Liver (tissue), 3 donors: Measurements from ENCODE around the gene FREM2.

Source experiments
- FOXA1 ChIP-seq: IDR thresholded peaks from 2 replicates; pipeline ENCODE4 v1.6.1; 2016; ENCODE audit warnings: antibody characterized with exemption
- HNF4G ChIP-seq: IDR thresholded peaks from 2 replicates; pipeline ENCODE4 v1.6.1; 2016; ENCODE audit warnings: antibody characterized with exemption
- JUND ChIP-seq, 2 donors: IDR thresholded peaks; 2 replicates each; pipeline ENCODE4 v1.6.1; 2016; ENCODE audit warnings: antibody characterized with exemption in 2 of 2
- RAD21 ChIP-seq, 2 donors: IDR thresholded peaks; 2 replicates each; pipeline ENCODE4 v1.6.1; 2016; ENCODE audit warnings: antibody characterized with exemption in 2 of 2, mild to moderate bottlenecking in 2 of 2
- RXRA ChIP-seq, 2 donors: IDR thresholded peaks; 2 replicates each; pipeline ENCODE4 v1.6.1; 2017 to 2018; ENCODE audit warnings: antibody characterized with exemption in 2 of 2, mild to moderate bottlenecking in 1 of 2
- SP1 ChIP-seq: IDR thresholded peaks from 2 replicates; pipeline ENCODE4 v1.6.1; 2018; ENCODE audit warnings: antibody characterized with exemption, mild to moderate bottlenecking
- TAF1 ChIP-seq: conservative IDR thresholded peaks from 2 replicates; pipeline ENCODE4 v1.6.1; 2016; ENCODE audit warnings: antibody characterized with exemption, mild to moderate bottlenecking
- YY1 ChIP-seq: IDR thresholded peaks from 2 replicates; pipeline ENCODE4 v1.6.1; 2016; ENCODE audit warnings: antibody characterized with exemption, mild to moderate bottlenecking
- TF ChIP-seq, protein P1 (sequence below): fragments of 150-350 bp; IDR thresholded peaks from 2 replicates; pipeline ENCODE4 v1.5.1; 2017; ENCODE audit warnings: improper control_type of control experiment, low read depth, low read length; ENCODE audit not compliant: missing input control
- TF ChIP-seq, protein P2 (sequence below): IDR thresholded peaks from 2 replicates; pipeline ENCODE4 v1.6.1; 2016; ENCODE audit warnings: antibody characterized with exemption
- TF ChIP-seq, protein P3 (sequence below): IDR thresholded peaks from 2 replicates; pipeline ENCODE4 v1.6.1; 2016; ENCODE audit warnings: antibody characterized with exemption
- TF ChIP-seq, protein P4 (sequence below): IDR thresholded peaks from 2 replicates; pipeline ENCODE4 v1.6.1; 2016; ENCODE audit warnings: antibody characterized with exemption, mild to moderate bottlenecking
- TF ChIP-seq, protein P5 (sequence below): IDR thresholded peaks from 2 replicates; pipeline ENCODE4 v1.6.1; 2016; ENCODE audit warnings: antibody characterized with exemption
- donor health status: healthy.
- donor health status: healthy.

DNA sequence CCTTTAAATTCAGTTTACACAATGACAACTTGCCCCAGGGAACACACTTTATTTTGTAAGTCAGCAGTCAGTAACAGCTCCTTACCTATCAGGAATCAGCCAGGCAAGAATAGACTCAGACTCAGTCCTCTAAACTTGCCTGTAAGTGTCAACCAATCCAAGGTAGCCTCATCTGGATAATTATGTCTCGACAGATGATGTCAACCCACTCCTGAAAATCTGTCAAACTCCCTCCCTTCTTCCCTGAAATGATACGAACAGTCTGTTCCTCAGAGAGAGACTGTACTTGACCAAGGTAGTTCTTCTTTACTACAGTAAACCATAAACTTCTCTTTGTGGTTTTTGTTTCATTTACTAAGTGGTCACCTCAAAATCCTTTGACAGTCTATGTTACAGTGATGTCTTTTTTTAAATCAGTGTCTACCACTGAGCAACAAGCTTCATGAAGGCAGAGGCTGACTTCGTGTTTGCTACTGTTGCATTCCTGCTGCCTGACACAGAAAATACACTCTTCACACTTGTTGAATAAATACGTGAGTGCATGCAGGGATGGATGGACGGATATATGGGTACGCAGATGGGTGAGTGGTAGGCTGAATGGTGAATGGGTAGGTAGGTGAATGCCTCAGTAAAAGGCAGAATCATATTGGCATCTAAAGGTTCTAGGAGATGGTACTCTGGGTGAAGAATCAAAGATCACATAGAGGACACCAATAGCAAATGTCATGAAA, 17.5 kb upstream of the FREM2 start:
- TF ChIP-seq, protein P1, sequence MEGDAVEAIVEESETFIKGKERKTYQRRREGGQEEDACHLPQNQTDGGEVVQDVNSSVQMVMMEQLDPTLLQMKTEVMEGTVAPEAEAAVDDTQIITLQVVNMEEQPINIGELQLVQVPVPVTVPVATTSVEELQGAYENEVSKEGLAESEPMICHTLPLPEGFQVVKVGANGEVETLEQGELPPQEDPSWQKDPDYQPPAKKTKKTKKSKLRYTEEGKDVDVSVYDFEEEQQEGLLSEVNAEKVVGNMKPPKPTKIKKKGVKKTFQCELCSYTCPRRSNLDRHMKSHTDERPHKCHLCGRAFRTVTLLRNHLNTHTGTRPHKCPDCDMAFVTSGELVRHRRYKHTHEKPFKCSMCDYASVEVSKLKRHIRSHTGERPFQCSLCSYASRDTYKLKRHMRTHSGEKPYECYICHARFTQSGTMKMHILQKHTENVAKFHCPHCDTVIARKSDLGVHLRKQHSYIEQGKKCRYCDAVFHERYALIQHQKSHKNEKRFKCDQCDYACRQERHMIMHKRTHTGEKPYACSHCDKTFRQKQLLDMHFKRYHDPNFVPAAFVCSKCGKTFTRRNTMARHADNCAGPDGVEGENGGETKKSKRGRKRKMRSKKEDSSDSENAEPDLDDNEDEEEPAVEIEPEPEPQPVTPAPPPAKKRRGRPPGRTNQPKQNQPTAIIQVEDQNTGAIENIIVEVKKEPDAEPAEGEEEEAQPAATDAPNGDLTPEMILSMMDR, result no peak
- TF ChIP-seq, protein P2, sequence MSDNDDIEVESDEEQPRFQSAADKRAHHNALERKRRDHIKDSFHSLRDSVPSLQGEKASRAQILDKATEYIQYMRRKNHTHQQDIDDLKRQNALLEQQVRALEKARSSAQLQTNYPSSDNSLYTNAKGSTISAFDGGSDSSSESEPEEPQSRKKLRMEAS, result no peak
- TF ChIP-seq, protein P3, sequence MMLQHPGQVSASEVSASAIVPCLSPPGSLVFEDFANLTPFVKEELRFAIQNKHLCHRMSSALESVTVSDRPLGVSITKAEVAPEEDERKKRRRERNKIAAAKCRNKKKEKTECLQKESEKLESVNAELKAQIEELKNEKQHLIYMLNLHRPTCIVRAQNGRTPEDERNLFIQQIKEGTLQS, result no peak
- TF ChIP-seq YY1 (no peak), HNF4G (no peak), JUND (IDR thresholded peaks at IDR 0.05) (no peak), TAF1 (no peak), RAD21 (IDR thresholded peaks at IDR 0.05) (no peak), FOXA1 (no peak), RXRA (IDR thresholded peaks at IDR 0.05) (no peak), SP1 (no peak)
- TF ChIP-seq, protein P4, sequence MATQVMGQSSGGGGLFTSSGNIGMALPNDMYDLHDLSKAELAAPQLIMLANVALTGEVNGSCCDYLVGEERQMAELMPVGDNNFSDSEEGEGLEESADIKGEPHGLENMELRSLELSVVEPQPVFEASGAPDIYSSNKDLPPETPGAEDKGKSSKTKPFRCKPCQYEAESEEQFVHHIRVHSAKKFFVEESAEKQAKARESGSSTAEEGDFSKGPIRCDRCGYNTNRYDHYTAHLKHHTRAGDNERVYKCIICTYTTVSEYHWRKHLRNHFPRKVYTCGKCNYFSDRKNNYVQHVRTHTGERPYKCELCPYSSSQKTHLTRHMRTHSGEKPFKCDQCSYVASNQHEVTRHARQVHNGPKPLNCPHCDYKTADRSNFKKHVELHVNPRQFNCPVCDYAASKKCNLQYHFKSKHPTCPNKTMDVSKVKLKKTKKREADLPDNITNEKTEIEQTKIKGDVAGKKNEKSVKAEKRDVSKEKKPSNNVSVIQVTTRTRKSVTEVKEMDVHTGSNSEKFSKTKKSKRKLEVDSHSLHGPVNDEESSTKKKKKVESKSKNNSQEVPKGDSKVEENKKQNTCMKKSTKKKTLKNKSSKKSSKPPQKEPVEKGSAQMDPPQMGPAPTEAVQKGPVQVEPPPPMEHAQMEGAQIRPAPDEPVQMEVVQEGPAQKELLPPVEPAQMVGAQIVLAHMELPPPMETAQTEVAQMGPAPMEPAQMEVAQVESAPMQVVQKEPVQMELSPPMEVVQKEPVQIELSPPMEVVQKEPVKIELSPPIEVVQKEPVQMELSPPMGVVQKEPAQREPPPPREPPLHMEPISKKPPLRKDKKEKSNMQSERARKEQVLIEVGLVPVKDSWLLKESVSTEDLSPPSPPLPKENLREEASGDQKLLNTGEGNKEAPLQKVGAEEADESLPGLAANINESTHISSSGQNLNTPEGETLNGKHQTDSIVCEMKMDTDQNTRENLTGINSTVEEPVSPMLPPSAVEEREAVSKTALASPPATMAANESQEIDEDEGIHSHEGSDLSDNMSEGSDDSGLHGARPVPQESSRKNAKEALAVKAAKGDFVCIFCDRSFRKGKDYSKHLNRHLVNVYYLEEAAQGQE, result no peak
- TF ChIP-seq, protein P5, sequence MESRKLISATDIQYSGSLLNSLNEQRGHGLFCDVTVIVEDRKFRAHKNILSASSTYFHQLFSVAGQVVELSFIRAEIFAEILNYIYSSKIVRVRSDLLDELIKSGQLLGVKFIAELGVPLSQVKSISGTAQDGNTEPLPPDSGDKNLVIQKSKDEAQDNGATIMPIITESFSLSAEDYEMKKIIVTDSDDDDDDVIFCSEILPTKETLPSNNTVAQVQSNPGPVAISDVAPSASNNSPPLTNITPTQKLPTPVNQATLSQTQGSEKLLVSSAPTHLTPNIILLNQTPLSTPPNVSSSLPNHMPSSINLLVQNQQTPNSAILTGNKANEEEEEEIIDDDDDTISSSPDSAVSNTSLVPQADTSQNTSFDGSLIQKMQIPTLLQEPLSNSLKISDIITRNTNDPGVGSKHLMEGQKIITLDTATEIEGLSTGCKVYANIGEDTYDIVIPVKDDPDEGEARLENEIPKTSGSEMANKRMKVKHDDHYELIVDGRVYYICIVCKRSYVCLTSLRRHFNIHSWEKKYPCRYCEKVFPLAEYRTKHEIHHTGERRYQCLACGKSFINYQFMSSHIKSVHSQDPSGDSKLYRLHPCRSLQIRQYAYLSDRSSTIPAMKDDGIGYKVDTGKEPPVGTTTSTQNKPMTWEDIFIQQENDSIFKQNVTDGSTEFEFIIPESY, result no peak
